Stimulated activated naive CD8-positive, alpha-beta T cell treated with anti-CD3 and anti-CD28 coated beads, Interleukin-15, Interleukin-2, amounts not matched to agents 100 ng/mL and 50 ng/mL, for 24 hours (primary cell): ENCODE data around the gene CTRB2.

Source experiments
- H3K27ac Mint-ChIP-seq: one replicate; pipeline ENCODE4 v1.8.0; 2021; ENCODE audit warnings: mild to moderate bottlenecking, mixed read lengths
- H3K27me3 Mint-ChIP-seq: one replicate; pipeline ENCODE4 v1.8.0; 2021; ENCODE audit warnings: mixed read lengths
- H3K36me3 Mint-ChIP-seq: one replicate; pipeline ENCODE4 v1.8.0; 2021; ENCODE audit warnings: low read depth, mixed read lengths
- H3K4me1 Mint-ChIP-seq: one replicate; pipeline ENCODE4 v1.8.0; 2021; ENCODE audit warnings: low read depth, mixed read lengths
- H3K4me3 Mint-ChIP-seq: one replicate; pipeline ENCODE4 v1.8.0; 2021; ENCODE audit warnings: mild to moderate bottlenecking, mixed read lengths
- H3K9me3 Mint-ChIP-seq: one replicate; pipeline ENCODE4 v1.8.0; 2021; ENCODE audit warnings: mixed read lengths

CTRB2 gene

GRCh38 chr16:75206749-75207451 lies at the start of gene CTRB2:
Gene CTRB2 (minus strand): TSS chr16:75207161. CDS start chr16:75207141, 20 bp downstream.
- H3K4me1 Mint-ChIP-seq = peaks cover 2% of the 10 kb centered on the region
- no peak within 1 kb of the TSS for H3K27ac Mint-ChIP-seq
- H3K4me3 Mint-ChIP-seq = no peak within 1 kb of the TSS
- no peaks in the 10 kb centered on the region for H3K36me3 Mint-ChIP-seq
- no peaks in the 10 kb centered on the region for H3K27me3 Mint-ChIP-seq
- no peaks in the 10 kb centered on the region for H3K9me3 Mint-ChIP-seq

- Mint-ChIP-seq H3K27ac (no peak overlapping the region), H3K36me3 (no peaks in the 10 kb centered on the region), H3K9me3 (no peaks in the 10 kb centered on the region), H3K4me3 (no peak overlapping the region), H3K27me3 (peaks cover 52% of the 10 kb centered on the region), H3K4me1 (peaks cover 4% of the 10 kb centered on the region)
These were observed 49.2 kb upstream of the CTRB2 start for GRCh38 chr16:75256059-75256571.

- Mint-ChIP-seq H3K9me3 (no peaks in the 10 kb centered on the region), H3K27ac (no peak overlapping the region), H3K4me3 (no peak overlapping the region), H3K36me3 (no peaks in the 10 kb centered on the region), H3K4me1 (peaks cover 7% of the 10 kb centered on the region), H3K27me3 (peaks cover 54% of the 10 kb centered on the region)
These were observed 47.4 kb upstream of the CTRB2 start for GRCh38 chr16:75254359-75254837.

- Mint-ChIP-seq H3K4me3 (no peak overlapping the region), H3K4me1 (peaks cover 7% of the 10 kb centered on the region), H3K27me3 (peaks cover 53% of the 10 kb centered on the region), H3K27ac (no peak overlapping the region), H3K9me3 (no peaks in the 10 kb centered on the region), H3K36me3 (no peaks in the 10 kb centered on the region)
These were observed 46.3 kb upstream of the CTRB2 start for GRCh38 chr16:75252946-75253911.

GRCh38 chr16:75252049-75252864 lies 45.3 kb upstream of the CTRB2 start:
- Mint-ChIP-seq H3K9me3 (no peaks in the 10 kb centered on the region), H3K4me1 (peaks cover 7% of the 10 kb centered on the region), H3K27ac (no peak overlapping the region), H3K36me3 (no peaks in the 10 kb centered on the region), H3K4me3 (peak overlapping the region; percentile 23), H3K27me3 (peaks cover 53% of the 10 kb centered on the region)

DNA sequence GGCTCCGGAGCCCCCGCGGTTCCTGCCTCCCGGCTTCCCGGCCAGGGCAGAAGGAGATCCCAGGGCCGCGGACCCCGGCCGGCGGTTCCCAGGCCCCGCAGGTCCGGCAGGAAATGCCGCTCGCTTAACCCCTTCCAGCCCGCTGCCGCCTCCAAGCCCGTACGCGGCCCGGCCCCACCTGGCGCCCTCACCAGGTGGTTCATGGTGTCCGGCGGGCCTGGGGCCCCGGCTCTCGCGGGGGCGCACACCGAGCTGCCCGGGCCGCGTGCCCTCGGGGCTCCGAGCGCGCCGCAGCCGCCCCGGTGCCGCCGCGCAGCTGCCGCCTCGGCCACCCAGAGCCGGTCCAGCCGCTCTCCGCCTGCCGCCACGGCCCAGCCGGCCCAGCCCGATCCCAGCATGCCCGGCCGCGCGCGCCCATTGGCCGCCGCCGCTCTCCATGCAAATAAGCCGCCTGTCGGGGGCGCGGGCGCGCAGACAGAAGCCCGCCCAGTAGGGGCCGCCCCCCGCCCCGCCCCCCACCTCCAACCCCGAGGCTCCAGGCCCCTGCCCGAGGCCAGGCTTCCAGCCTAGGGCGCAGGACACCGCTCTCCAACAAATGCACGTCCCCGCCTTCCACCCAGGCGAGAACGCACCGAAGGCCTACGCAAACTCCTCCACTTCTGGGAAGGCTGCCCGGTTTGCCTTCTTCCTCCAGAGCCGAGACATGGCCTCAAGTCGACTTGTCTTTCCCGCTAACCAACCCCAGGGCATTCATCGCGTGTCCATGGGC lies 44.5 kb upstream of the CTRB2 start, which contains the start of gene BCAR1:
TSS of gene BCAR1 (minus strand) at position 345 of the 769 bp plus-strand sequence. CDS start at position 203, 142 bp downstream.
- Mint-ChIP-seq H3K27ac (no peak within 1 kb of the TSS), H3K36me3 (no peaks in the 10 kb centered on the region), H3K27me3 (peaks cover 53% of the 10 kb centered on the region), H3K9me3 (no peaks in the 10 kb centered on the region), H3K4me1 (peaks cover 7% of the 10 kb centered on the region), H3K4me3 (peak within 1 kb of the TSS; percentile 37)

DNA sequence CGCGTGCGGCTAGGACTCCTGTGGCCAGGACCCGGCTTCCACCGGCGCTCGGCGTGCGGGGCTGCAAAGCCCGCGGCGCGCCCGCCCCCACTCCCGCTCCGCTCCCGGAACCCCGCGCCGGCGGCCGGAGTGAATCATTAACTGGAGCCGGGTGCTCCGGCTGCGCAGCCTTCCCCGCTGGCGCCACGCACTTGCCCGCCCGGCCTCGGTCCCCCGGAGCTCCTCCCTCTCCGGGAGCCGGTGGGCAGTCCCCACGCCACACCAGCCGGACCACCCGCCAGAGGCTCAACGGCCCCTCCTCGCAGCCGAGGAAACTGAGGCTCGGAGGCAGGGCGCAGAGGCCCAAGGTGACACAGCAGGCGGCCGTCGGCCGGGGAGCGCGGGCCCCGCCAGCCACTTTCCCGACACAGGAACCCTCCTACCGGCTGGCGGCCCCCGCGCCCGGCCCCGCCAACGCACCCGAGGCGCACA lies 43.9 kb upstream of the CTRB2 start:
- no peak overlapping the region for H3K4me3 Mint-ChIP-seq
- H3K36me3 Mint-ChIP-seq = no peaks in the 10 kb centered on the region
- no peaks in the 10 kb centered on the region for H3K9me3 Mint-ChIP-seq
- peaks cover 53% of the 10 kb centered on the region for H3K27me3 Mint-ChIP-seq
- peaks cover 7% of the 10 kb centered on the region for H3K4me1 Mint-ChIP-seq
- H3K27ac Mint-ChIP-seq = no peak overlapping the region

GRCh38 chr16:75250089-75250808 lies 43.3 kb upstream of the CTRB2 start:
- H3K4me3 Mint-ChIP-seq = peak overlapping the region; percentile 37
- H3K4me1 Mint-ChIP-seq = peaks cover 7% of the 10 kb centered on the region
- no peak overlapping the region for H3K27ac Mint-ChIP-seq
- no peaks in the 10 kb centered on the region for H3K9me3 Mint-ChIP-seq
- peaks cover 52% of the 10 kb centered on the region for H3K27me3 Mint-ChIP-seq
- H3K36me3 Mint-ChIP-seq = no peaks in the 10 kb centered on the region

GRCh38 chr16:75249441-75249840 lies 42.5 kb upstream of the CTRB2 start:
- H3K36me3 Mint-ChIP-seq = no peaks in the 10 kb centered on the region
- no peak overlapping the region for H3K4me3 Mint-ChIP-seq
- H3K9me3 Mint-ChIP-seq = no peaks in the 10 kb centered on the region
- H3K4me1 Mint-ChIP-seq = peaks cover 7% of the 10 kb centered on the region
- H3K27me3 Mint-ChIP-seq = peaks cover 46% of the 10 kb centered on the region
- H3K27ac Mint-ChIP-seq = no peak overlapping the region

GRCh38 chr16:75248536-75249380 lies 41.8 kb upstream of the CTRB2 start:
- no peak overlapping the region for H3K27ac Mint-ChIP-seq

DNA sequence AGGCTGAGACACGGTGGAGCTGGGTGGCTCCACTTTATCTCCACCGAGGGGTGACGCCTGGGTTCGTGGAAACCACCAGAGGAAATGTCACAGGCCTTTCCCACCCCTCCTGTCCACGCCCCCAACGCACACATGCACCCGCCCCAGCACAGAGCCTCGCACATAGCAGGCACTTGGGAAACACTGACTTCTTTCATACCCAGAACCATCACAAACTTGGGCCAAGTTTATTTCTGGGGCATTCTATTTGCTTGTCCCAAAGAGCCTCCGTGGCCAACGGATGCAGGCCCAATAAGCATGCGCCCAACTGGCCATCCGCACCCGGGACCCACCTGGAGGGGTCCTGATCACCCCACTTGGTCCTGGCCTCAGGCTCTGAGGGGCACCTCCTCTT lies 41.2 kb upstream of the CTRB2 start:
- H3K27me3 Mint-ChIP-seq = peaks cover 37% of the 10 kb centered on the region

More at GRCh38 chr16:75248536-75249380, 41.8 kb upstream of the CTRB2 start:
- Mint-ChIP-seq H3K27me3 (peaks cover 41% of the 10 kb centered on the region), H3K4me3 (no peak overlapping the region), H3K9me3 (no peaks in the 10 kb centered on the region), H3K4me1 (peaks cover 7% of the 10 kb centered on the region), H3K36me3 (no peaks in the 10 kb centered on the region)

DNA sequence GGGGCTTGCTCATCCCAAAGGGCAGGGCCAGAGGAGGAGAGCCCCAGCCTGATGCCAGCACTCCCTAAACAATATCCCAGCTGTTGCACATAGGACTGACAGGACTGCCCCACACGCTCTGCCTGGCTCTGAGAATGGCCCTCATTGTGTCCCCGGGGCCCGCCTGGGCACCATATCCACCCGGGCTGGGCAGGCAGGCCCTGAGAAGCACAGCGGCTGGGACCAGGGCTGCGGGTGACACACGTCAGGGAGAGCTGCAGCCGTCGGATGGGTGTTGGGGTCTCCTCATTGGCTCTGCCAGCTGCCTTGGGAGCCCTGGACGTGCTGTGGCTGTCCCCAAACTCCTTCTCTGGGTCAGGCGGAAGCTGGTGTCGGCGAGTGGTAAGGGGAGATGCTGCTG lies 40.3 kb upstream of the CTRB2 start:
- Mint-ChIP-seq H3K27me3 (peaks cover 32% of the 10 kb centered on the region), H3K4me3 (no peak overlapping the region), H3K36me3 (no peaks in the 10 kb centered on the region), H3K27ac (no peak overlapping the region), H3K4me1 (peaks cover 7% of the 10 kb centered on the region), H3K9me3 (no peaks in the 10 kb centered on the region)

More for the DNA sequence above, 41.2 kb upstream of the CTRB2 start:
- no peak overlapping the region for H3K27ac Mint-ChIP-seq
- H3K4me3 Mint-ChIP-seq = no peak overlapping the region
- no peaks in the 10 kb centered on the region for H3K9me3 Mint-ChIP-seq
- H3K36me3 Mint-ChIP-seq = no peaks in the 10 kb centered on the region
- peaks cover 7% of the 10 kb centered on the region for H3K4me1 Mint-ChIP-seq
